Tibial nerve (tissue), 4 donors: ENCODE results near the gene VPS13D. TPM values are rescaled to one million over a fixed set of nuclear protein-coding genes. Genes with fewer than 3 reads are reported as not detected.

Experiments used
- DNase-seq, 2 donors: peaks; one replicate each; pipeline ENCODE4 v3.0.0-alpha.2; 2019; ENCODE audit warnings: low spot score in 2 of 2
- H3K27ac ChIP-seq, 4 donors: fragments of 200-600 bp; sonication (generic) in 3 of 4; one replicate each; pipeline ENCODE4 v1.5.1; 2017 to 2019; ENCODE audit warnings: mild to moderate bottlenecking in 1 of 4
- H3K27me3 ChIP-seq, 2 donors: fragments of 200-600 bp; sonication (generic) in 1 of 2; one replicate each; pipeline versions ENCODE4 v1.5.1 to v1.6.0; 2017 to 2019
- H3K36me3 ChIP-seq, 3 donors: fragments of 200-600 bp; sonication (generic); one replicate each; pipeline ENCODE4 v1.5.1; 2018 to 2019
- H3K4me1 ChIP-seq, 4 donors: fragments of 200-600 bp; sonication (generic) in 3 of 4; one replicate each; pipeline ENCODE4 v1.5.1; 2017 to 2019
- H3K4me3 ChIP-seq, 4 donors: fragments of 200-600 bp; sonication (generic) in 3 of 4; one replicate each; pipeline ENCODE4 v1.5.1; 2017 to 2019; ENCODE audit warnings: mild to moderate bottlenecking in 1 of 4, moderate library complexity in 1 of 4
- H3K9me3 ChIP-seq, 4 donors: fragments of 200-600 bp; sonication (generic) in 3 of 4; one replicate each; pipeline ENCODE4 v1.5.1; 2017 to 2019
- EP300 ChIP-seq, 2 donors: sonication (generic); formaldehyde crosslinking; IDR thresholded peaks; one replicate each; pipeline ENCODE4 v1.6.1; 2017; ENCODE audit warnings: antibody characterized with exemption in 2 of 2, mild to moderate bottlenecking in 1 of 2
- POLR2A ChIP-seq, 2 donors: fragments of 450-650 bp; IDR thresholded peaks; one replicate each; pipeline ENCODE4 v1.6.1; 2017; ENCODE audit warnings: antibody characterized with exemption in 2 of 2, mild to moderate bottlenecking in 2 of 2, moderate library complexity in 2 of 2
- WGBS, 2 donors: methylation state at CpG; one replicate each; pipeline ENCODE4 v1.1.5; 2018; 5-methylcytosine and 5-hydroxymethylcytosine counted together
- total RNA-seq, 4 donors: library from RNA; depleted of rRNA; stranded (reverse); fragments of >200 nt; gene quantifications; one replicate each; pipeline ENCODE4 v1.1.0, GENCODE V29; 2016
- TF ChIP-seq, protein P1 (sequence below), 5 experiments: fragments of 200-600 bp in 3 of 5; fragments of 450-650 bp in 2 of 5; sonication (generic) in 3 of 5; IDR thresholded peaks; one replicate each; pipeline ENCODE4 v1.5.1; 2016 to 2019; ENCODE audit warnings: antibody characterized with exemption in 5 of 5, mild to moderate bottlenecking in 3 of 5, moderate library complexity in 2 of 5

VPS13D gene
- total RNA-seq, 4 donors from 2014 or later: 99.2 to 132 (median 110) TPM

DNA sequence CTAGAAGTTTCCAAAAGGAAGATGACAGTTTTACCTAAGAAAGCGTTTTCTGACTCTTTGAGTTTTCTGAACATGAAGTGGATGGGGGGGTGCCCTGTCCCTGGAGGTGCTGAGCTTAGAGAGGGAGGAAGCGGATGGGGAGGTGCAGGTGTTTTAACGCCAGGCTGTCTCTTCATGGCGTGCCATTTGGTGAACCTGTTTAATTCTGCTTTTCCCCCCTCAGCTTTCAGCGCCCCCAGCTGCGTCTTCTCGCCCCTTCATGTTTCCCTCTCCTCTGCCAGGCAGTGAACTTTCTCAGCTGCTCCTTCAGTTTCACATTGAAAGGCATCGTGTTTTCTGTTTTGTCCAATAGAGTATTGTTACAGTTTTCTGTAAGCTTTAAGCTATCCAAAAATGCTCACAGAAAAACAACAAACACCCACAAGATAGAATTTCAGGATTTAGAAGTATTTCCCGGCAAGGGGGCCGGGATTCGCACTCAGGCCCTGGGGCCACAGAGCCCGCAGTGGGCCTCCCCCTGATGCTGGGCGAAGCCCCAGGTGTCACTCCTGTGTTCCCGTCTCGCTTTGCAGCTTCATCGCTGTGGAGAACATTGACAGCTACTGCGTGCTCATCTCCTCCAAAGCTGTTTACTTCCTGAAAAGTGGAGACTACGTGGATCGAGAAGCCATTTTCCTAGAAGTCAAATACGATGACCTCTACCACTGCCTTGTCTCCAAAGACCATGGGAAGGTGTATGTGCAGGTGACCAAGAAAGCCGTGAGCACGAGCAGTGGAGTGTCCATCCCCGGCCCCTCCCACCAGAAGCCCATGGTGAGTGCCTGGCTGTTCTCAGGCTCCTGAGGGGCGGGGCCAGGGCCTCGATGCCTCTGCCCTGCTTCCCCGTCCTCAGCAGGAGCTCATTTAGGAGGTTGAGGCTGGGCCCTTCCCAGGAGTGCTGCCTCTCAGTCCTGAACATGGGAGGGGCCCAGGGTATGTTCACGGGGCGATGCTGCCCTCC lies 276.8 kb downstream of the VPS13D start:
- Histone ChIP-seq H3K9me3 (no peaks in the 10 kb centered on the region), H3K4me3 (no peak overlapping the region), H3K27me3 (no peaks in the 10 kb centered on the region), H3K36me3 (peaks cover 0 to 30% (median 0%) of the 10 kb centered on the region in 3 donors), H3K27ac (peak overlapping the region; percentile 21 to 76 (median 52)), H3K4me1 (peaks cover 5 to 57% (median 12%) of the 10 kb centered on the region in 4 donors)
- TF ChIP-seq, protein P1, sequence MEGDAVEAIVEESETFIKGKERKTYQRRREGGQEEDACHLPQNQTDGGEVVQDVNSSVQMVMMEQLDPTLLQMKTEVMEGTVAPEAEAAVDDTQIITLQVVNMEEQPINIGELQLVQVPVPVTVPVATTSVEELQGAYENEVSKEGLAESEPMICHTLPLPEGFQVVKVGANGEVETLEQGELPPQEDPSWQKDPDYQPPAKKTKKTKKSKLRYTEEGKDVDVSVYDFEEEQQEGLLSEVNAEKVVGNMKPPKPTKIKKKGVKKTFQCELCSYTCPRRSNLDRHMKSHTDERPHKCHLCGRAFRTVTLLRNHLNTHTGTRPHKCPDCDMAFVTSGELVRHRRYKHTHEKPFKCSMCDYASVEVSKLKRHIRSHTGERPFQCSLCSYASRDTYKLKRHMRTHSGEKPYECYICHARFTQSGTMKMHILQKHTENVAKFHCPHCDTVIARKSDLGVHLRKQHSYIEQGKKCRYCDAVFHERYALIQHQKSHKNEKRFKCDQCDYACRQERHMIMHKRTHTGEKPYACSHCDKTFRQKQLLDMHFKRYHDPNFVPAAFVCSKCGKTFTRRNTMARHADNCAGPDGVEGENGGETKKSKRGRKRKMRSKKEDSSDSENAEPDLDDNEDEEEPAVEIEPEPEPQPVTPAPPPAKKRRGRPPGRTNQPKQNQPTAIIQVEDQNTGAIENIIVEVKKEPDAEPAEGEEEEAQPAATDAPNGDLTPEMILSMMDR (IDR thresholded peaks at IDR 0.05): no peak
- TF ChIP-seq EP300 (IDR thresholded peaks at IDR 0.05): no peak
- no peak for TF ChIP-seq POLR2A (IDR thresholded peaks at IDR 0.05)
- DNase-seq: no peak
- WGBS, 2 donors: 81 to 85% methylated on average over 28 of the region's 28 CpGs

DNA sequence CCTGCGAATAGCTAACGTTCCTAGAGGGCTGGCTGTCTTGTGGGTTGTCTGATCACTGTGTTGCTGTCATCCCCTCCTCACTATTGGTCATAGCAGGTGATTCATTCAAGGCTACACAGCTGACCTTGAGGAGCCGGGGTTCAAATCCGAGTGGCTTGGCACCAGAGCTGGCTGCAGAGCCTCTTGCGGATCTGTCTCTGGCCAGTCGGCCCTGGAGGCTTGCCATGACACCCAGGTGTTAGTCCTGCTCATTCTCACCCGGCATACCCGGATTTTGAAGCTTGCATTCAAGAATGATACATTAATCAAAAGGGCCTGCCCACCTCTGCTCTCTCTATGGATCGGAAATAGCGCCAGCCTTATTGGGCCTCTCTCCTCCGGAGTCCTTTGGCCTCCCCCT lies 277.8 kb downstream of the VPS13D start:
- Histone ChIP-seq H3K27me3 (no peaks in the 10 kb centered on the region), H3K9me3 (no peaks in the 10 kb centered on the region), H3K36me3 (peaks cover 0 to 30% (median 0%) of the 10 kb centered on the region in 3 donors), H3K27ac (no peak overlapping the region), H3K4me1 (peaks cover 5 to 67% (median 14%) of the 10 kb centered on the region in 4 donors), H3K4me3 (no peak overlapping the region)
- TF ChIP-seq, protein P1 (IDR thresholded peaks at IDR 0.05): no peak
- TF ChIP-seq EP300 (IDR thresholded peaks at IDR 0.05) (no peak), POLR2A (IDR thresholded peaks at IDR 0.05) (no peak)
- WGBS, 2 donors: 80 to 88% methylated on average over 11 of the region's 11 CpGs
- no peak for DNase-seq

DNA sequence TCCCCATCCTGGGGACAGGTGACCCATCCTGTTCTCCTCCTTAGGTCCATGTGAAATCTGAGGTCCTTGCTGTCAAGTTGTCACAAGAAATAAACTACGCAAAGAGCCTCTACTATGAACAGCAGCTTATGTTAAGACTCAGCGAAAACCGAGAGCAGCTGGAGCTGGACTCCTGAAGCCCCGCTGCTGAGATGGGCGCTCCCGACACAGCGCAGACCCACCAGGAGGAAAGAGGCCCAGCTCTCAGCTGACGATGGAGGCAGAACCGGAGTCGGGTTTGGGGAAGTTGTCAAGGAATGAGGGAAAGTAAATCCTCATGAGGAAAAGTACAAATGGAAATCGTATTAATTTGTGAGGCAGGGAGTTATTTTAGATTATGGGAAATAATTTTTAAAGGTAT lies 279.0 kb downstream of the VPS13D start:
- Histone ChIP-seq H3K4me1 (peaks cover 5 to 76% (median 14%) of the 10 kb centered on the region in 4 donors), H3K9me3 (no peaks in the 10 kb centered on the region), H3K4me3 (no peak overlapping the region), H3K36me3 (peaks cover 0 to 30% (median 0%) of the 10 kb centered on the region in 3 donors), H3K27me3 (no peaks in the 10 kb centered on the region), H3K27ac (peak overlapping the region in 1 of 4 donors; percentile 78)
- TF ChIP-seq, protein P1 (IDR thresholded peaks at IDR 0.05): no peak
- TF ChIP-seq POLR2A (IDR thresholded peaks at IDR 0.05) (no peak), EP300 (IDR thresholded peaks at IDR 0.05) (no peak)
- no peak for DNase-seq
- 95 to 96% methylated on average over 11 of the region's 11 CpGs for WGBS, 2 donors

DNA sequence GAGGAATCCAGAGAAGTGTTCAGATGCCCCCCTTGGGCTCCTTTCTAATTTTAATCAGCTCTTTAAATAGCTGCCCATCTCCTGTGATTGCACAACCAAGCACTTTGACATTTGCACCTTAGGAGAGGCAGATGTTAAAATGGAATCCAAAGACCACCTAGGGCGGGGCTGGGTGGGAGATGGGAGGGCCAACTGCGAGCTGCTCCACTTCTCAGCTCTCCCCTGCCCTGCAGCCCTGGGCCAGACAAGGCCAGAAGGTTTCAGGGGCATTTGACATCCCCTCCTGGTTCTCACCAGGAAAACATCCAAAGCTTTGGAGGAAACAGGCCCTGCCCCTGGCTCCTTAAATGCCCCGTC lies 281.3 kb downstream of the VPS13D start:
- no peak for DNase-seq
- Histone ChIP-seq H3K36me3 (peaks cover 0 to 24% (median 0%) of the 10 kb centered on the region in 3 donors), H3K4me3 (peak overlapping the region in 1 of 4 donors; percentile 22), H3K27ac (peak overlapping the region; percentile 24 to 78 (median 70)), H3K9me3 (no peaks in the 10 kb centered on the region), H3K27me3 (no peaks in the 10 kb centered on the region), H3K4me1 (peaks cover 5 to 62% (median 14%) of the 10 kb centered on the region in 4 donors)
- TF ChIP-seq POLR2A (IDR thresholded peaks at IDR 0.05): no peak
- TF ChIP-seq, protein P1 (IDR thresholded peaks at IDR 0.05): no peak
- no peak for TF ChIP-seq EP300 (IDR thresholded peaks at IDR 0.05)
- 64 to 75% methylated on average over 3 of the region's 3 CpGs for WGBS, 2 donors
